NB4 (cell line): ENCODE results near the gene RFX8.

Experiments used
- DNase-seq: peaks from one replicate; pipeline ENCODE4 v3.0.0; 2010; ENCODE audit warnings: low read depth
- H3K4me3 ChIP-seq: one replicate; pipeline ENCODE4 v1.5.1; 2011; ENCODE audit warnings: mild to moderate bottlenecking, low read depth, low read length, moderate library complexity
- MYC ChIP-seq: IDR thresholded peaks from 2 replicates; pipeline ENCODE4 v1.6.1; 2011; ENCODE audit warnings: low read depth, low read length
- POLR2A ChIP-seq: IDR thresholded peaks from 2 replicates; pipeline ENCODE4 v1.6.1; 2011; ENCODE audit warnings: mild to moderate bottlenecking; ENCODE audit not compliant: insufficient read length; ENCODE audit errors: extremely low read depth
- TF ChIP-seq, protein P1 (sequence below): IDR thresholded peaks from one replicate; pipeline ENCODE4 v1.5.1; 2012; ENCODE audit warnings: low read depth, low read length
- TF ChIP-seq, protein P2 (sequence below): IDR thresholded peaks from 2 replicates; pipeline ENCODE4 v1.6.1; 2011; ENCODE audit warnings: low read depth, low read length

The RFX8 gene

DNA sequence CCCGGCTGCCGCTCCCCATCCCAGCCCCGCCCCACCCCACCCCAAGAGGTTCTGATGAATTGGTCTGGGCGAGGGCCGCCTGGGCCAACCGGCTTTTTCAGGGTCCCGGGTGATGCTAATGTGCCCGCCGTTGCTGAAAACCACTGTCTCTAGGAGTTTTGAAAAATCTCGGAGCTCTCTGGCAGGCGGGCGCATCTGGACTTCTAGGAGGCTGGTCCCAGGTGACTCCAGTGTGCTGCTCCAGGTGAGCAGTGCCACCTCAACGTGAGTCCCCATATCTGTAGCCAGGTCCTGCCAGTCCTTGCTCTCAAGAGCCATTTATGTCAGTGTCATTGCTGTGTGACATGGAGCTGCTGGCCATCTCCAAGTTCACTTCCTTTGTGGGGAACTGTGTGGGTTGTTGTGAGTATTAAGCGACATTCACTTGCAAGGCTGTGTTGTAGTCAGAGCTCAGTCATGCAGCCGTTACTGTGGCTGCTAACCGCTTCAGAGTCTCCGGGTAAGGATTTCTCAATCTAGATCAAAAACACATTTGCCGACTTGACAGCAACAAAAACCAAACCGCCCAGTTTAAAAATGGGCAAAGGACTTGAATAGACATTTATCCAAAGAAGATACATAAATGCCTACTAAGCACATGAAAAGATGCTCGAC is at the start of gene RFX8:
RFX8 (minus strand) TSS at position 382 of the 654 bp plus-strand sequence. CDS start 8,264 bp downstream, outside the sequence.
- peak; percentile 99 for DNase-seq
- peak within 1 kb of the TSS; percentile 69 for H3K4me3 ChIP-seq

DNA sequence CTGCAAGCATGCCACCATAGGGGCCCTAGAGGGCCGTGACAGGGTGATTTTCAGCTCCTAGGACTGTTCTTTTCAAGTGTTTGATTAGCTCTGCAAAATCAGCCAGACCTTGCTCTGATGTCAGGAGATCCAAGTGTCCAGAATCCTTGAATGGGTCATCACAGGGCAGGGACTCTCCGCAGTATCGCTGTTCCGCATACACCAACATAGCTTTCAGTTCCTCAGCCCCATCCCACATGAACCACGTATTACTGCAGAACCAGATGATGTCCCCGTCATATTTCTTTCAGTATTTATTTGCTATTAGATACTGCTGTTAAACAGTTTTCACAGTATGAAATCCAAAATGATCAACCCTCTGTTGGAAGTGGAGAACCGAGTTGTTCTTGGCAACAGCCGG is 46.6 kb upstream of the RFX8 start:
- TF ChIP-seq POLR2A (no peak), MYC (no peak)
- TF ChIP-seq, protein P1, sequence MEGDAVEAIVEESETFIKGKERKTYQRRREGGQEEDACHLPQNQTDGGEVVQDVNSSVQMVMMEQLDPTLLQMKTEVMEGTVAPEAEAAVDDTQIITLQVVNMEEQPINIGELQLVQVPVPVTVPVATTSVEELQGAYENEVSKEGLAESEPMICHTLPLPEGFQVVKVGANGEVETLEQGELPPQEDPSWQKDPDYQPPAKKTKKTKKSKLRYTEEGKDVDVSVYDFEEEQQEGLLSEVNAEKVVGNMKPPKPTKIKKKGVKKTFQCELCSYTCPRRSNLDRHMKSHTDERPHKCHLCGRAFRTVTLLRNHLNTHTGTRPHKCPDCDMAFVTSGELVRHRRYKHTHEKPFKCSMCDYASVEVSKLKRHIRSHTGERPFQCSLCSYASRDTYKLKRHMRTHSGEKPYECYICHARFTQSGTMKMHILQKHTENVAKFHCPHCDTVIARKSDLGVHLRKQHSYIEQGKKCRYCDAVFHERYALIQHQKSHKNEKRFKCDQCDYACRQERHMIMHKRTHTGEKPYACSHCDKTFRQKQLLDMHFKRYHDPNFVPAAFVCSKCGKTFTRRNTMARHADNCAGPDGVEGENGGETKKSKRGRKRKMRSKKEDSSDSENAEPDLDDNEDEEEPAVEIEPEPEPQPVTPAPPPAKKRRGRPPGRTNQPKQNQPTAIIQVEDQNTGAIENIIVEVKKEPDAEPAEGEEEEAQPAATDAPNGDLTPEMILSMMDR, result no peak
- TF ChIP-seq, protein P2, sequence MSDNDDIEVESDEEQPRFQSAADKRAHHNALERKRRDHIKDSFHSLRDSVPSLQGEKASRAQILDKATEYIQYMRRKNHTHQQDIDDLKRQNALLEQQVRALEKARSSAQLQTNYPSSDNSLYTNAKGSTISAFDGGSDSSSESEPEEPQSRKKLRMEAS, result no peak
- DNase-seq, result no peak

More for the DNA sequence above, at the start of gene RFX8:
- TF ChIP-seq, protein P1, result no peak
- peak; percentile 46 for TF ChIP-seq POLR2A

DNA sequence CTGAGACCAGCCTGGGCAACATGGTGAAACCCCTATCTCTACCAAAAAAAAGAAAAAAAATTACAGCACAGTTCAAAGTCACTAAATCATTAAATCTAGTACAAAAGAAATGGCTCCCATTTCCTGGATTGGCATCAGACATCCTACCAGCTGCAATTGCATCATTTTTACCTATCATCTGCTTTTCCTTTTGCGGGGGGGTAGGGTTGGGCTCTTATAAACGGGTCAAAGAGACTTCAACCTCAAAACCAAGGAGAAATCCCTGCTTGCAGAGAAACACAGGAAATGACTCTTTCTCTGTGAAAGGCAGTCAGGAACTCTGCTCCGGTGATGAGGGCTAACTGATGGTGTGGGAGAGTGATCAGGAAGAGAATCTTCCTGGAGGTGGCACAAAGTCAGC is 45.3 kb upstream of the RFX8 start:
- H3K4me3 ChIP-seq, result no peak overlapping the region
- DNase-seq, result peak; percentile 57
- TF ChIP-seq MYC (no peak), POLR2A (no peak)
- TF ChIP-seq, protein P2, result no peak
- TF ChIP-seq, protein P1, result no peak

More for the DNA sequence above, 46.6 kb upstream of the RFX8 start:
- no peak overlapping the region for H3K4me3 ChIP-seq

DNA sequence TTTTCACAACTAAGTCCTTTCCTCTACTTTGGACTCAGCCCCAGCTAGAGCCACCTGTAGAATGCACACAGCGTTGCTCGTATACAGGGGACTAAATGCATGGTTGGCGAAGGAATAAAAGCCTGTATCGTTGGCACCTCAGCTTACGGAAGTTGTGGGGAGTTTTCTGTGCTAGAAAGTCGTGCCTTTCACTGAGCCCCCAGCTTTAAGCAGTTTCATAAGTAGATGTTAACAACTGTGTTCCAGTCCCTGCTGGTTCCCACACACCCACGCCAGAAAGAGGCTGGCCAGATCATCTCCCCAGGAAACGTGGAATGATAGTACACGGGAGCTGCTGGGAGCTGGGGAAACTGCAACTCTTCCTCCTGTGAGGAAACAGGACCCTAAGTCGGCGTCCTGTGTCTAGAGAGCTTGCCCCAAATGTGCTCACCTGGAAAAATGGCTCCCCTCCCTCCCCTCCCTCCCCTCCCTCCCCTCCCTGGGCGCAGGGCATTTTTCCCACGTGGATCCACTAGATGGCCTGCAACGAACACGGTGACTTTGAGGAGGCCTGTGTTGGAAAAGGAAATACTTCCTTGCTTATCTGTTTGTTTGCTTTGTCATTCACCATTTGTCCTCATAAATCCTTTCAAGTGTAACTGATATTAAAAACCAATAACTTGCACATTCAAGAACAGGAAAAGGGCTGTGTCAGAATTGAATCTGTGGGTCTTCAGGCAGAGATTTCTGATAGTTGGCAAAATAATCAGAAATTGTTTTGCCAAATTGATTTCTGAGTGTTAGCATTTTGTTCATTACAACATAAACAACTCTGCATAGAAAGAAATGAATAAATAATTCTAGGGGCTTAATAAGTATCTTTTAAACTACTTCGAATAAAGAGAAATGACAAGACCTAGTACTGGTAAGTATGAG is 43.9 kb upstream of the RFX8 start:
- TF ChIP-seq, protein P1, result peak; percentile 20
- TF ChIP-seq POLR2A, result no peak
- H3K4me3 ChIP-seq, result no peak overlapping the region
- peak; percentile 54 for DNase-seq

DNA sequence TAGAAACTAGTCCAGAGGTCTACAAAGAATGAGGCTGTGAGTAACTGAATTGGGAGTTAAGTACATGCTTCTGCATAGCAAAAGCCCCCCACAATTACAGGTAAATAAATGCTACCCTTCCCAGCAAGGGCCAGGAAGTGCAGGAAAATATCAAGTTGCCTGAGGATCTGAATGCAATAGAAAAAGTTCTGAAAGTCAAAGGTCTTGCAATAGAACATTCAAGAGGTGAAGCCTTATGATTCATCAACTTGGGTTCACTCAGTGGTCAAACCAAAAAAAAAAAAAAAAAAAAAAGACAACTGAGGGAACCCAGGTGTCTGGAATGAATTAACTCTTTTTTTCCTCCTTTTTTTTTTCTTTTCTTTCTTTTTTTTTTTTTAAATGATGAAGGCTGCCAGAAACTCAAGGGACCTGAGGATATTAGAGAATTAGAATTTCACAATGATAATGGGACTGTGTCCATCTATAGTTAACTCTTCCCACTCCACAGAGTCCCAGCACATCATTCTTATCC is 42.9 kb upstream of the RFX8 start:
- no peak overlapping the region for H3K4me3 ChIP-seq
- TF ChIP-seq, protein P2, result no peak
- no peak for TF ChIP-seq POLR2A
- TF ChIP-seq, protein P1, result no peak
- no peak for TF ChIP-seq MYC
- peak; percentile 63 for DNase-seq
